Cardiac muscle cell (in vitro differentiated cells and primary cell): Measurements from ENCODE around the gene CLEC4M. TPM values are rescaled to one million over a fixed set of nuclear protein-coding genes. Genes with fewer than 3 reads are reported as not detected.

Source experiments
- DNase-seq, 2 donors: peaks; one replicate each; pipeline versions ENCODE4 v3.0.0 to v3.0.0-alpha.2; 2010 to 2017; ENCODE audit warnings: low read depth in 1 of 2, low spot score in 1 of 2
- H3K27ac ChIP-seq: fragments of 200-600 bp; sonication (generic); 2 replicates; pipeline ENCODE4 v1.5.1; 2016
- H3K27me3 ChIP-seq: fragments of 200-600 bp; sonication (generic); 2 replicates; pipeline ENCODE4 v1.6.0; 2016; ENCODE audit warnings: control low read depth
- H3K36me3 ChIP-seq: fragments of 200-600 bp; sonication (generic); 2 replicates; pipeline ENCODE4 v1.5.1; 2016; ENCODE audit warnings: control low read depth
- H3K4me1 ChIP-seq: fragments of 200-600 bp; sonication (generic); 2 replicates; pipeline ENCODE4 v1.8.1; 2017; ENCODE audit warnings: low read depth, mild to moderate bottlenecking, mixed run types
- H3K4me3 ChIP-seq: fragments of 200-600 bp; sonication (generic); 2 replicates; pipeline ENCODE4 v1.5.1; 2016; ENCODE audit warnings: mild to moderate bottlenecking
- H3K9me3 ChIP-seq: fragments of 200-600 bp; sonication (generic); 2 replicates; pipeline ENCODE4 v1.5.1; 2017; ENCODE audit warnings: low read depth, mild to moderate bottlenecking, control low read depth
- CTCF ChIP-seq: IDR thresholded peaks from 2 replicates; pipeline ENCODE4 v1.5.1; 2012; ENCODE audit warnings: low read depth, mild to moderate bottlenecking, low read length
- polyA plus RNA-seq: library from polyadenylated mRNA; unstranded; fragments of >200 nt; fragmentation: Nextera tagmentation; extraction: Ambion mirVana; gene quantifications from 2 replicates; pipeline ENCODE4 v1.2.1, GENCODE V29; 2016
- total RNA-seq: library from RNA; depleted of rRNA; stranded (reverse); fragments of >200 nt; gene quantifications from 2 replicates; pipeline ENCODE4 v1.2.3, GENCODE V29; 2016

CLEC4M gene
- total and polyA plus RNA-seq, 2 experiments from 2014 or later: 0.48 to 0.54 TPM

DNA sequence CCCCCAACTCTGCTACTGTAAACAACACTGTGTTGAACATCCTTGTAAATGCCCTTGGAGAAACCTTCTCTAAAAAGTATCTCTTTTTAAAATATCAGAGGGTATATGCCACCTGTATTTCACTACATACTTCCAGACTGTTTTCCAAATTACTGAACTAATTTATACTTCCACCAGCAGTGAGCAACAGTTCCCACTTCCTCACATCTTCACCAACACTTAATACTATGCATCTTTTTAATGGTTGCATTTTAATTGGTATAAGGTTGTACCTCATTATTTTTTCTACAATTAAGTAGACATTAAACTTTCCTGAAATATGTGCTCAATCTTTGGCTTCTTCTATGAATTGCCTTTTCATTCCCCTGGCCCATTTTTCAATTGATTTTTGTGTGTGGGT is 21.8 kb downstream of the CLEC4M start:
- no peak overlapping the region for H3K4me3 ChIP-seq
- no peak for DNase-seq
- H3K36me3 ChIP-seq: no peaks in the 10 kb centered on the region
- no peaks in the 10 kb centered on the region for H3K4me1 ChIP-seq
- peaks cover 65% of the 10 kb centered on the region for H3K27me3 ChIP-seq
- no peak for TF ChIP-seq CTCF
- H3K9me3 ChIP-seq: no peaks in the 10 kb centered on the region
- H3K27ac ChIP-seq: no peak overlapping the region

- Histone ChIP-seq H3K27ac (no peak overlapping the region), H3K27me3 (peaks cover 81% of the 10 kb centered on the region), H3K9me3 (no peaks in the 10 kb centered on the region), H3K4me1 (no peaks in the 10 kb centered on the region), H3K36me3 (no peaks in the 10 kb centered on the region), H3K4me3 (no peak overlapping the region)
- DNase-seq: no peak
- no peak for TF ChIP-seq CTCF
Measured at GRCh38 chr19:7787141-7787540, 24.1 kb downstream of the CLEC4M start.

DNA sequence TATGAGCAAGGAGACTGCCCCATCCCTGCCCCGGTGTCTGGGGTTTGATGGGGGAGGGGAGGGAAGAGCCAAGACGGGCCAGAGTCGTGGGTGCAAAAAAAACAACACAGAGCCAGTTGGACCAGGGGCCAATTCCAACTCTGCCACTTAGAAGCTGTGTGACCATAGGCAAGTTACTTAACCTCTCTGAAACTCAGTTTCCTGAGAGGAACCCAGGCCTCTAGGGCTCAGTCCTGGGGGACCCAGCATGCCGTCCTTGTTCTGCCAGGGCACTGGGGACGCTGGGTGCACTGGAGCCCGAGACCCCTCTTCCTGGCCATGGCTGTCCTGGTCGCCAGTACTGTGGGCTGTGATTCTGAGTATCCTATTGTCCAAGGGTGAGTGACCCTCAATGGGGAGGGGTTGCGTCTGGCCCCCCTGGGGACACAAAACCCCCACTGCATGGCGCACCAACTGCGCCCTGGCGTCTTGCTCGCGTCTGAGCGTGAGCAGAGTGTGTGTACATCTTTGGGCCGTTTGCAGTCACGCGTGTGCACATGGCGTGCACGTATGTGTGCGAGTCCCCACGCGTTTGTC is 24.6 kb downstream of the CLEC4M start:
- no peak for DNase-seq
- peaks cover 81% of the 10 kb centered on the region for H3K27me3 ChIP-seq
- no peak overlapping the region for H3K4me3 ChIP-seq
- H3K36me3 ChIP-seq: no peaks in the 10 kb centered on the region
- no peaks in the 10 kb centered on the region for H3K4me1 ChIP-seq
- no peak overlapping the region for H3K27ac ChIP-seq
- no peaks in the 10 kb centered on the region for H3K9me3 ChIP-seq
- TF ChIP-seq CTCF: no peak

- TF ChIP-seq CTCF: no peak
- Histone ChIP-seq H3K4me3 (peak overlapping the region; percentile 18), H3K27ac (no peak overlapping the region), H3K36me3 (no peaks in the 10 kb centered on the region), H3K27me3 (peaks cover 76% of the 10 kb centered on the region), H3K9me3 (no peaks in the 10 kb centered on the region), H3K4me1 (no peaks in the 10 kb centered on the region)
- DNase-seq: peak in 1 of 2 donors; percentile 39
Measured at GRCh38 chr19:7788178-7788932, 25.3 kb downstream of the CLEC4M start.

- Histone ChIP-seq H3K9me3 (no peaks in the 10 kb centered on the region), H3K36me3 (no peaks in the 10 kb centered on the region), H3K27ac (no peak overlapping the region), H3K4me3 (peak overlapping the region; percentile 18), H3K27me3 (peaks cover 70% of the 10 kb centered on the region), H3K4me1 (no peaks in the 10 kb centered on the region)
- no peak for DNase-seq
- no peak for TF ChIP-seq CTCF
Measured at GRCh38 chr19:7788933-7789323, 25.9 kb downstream of the CLEC4M start.
